ENCODE results near the gene RBBP4.
"Not testable (repeated sequence)": the region's sequence is repeated elsewhere in the genome, so short reads cannot be mapped to it uniquely, and the experiment has no call there.

The RBBP4 gene

DNA sequence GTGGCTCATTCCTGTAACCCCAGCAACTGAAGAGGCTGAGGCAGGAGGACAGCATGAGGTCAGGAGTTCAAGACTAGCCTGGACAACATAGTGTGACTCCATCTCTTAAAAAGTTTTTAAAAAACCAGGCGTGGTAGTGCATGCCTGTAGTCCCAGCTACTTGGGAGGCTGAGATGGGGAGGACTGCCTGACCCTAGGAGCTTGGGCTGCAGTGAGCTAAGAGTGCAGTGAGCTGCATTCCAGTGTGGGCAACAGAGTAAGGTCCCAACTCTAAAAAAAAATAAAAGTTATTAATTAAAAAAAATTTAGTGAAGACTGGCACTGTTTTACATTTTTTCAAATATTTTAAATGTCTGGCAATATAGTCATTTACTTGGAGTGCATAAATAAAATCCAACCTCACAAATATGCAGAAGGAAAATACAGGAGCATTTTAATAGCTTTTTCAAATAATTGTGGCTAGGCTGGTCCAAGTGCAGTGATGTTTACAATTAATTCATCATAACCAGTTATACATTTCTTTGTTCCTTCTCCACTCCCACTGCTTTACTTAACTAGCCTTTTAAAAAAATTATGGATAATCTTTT is 11.4 kb upstream of the RBBP4 start:
- no peak for DNase-seq (ENCODE audit: low spot score)

- not testable (repeated sequence) for DNase-seq (ENCODE audit: low spot score)
Measured at GRCh38 chr1:32642292-32642827, 8.6 kb upstream of the RBBP4 start.

GRCh38 chr1:32644426-32644825 is 6.6 kb upstream of the RBBP4 start:
- DNase-seq (ENCODE audit: low spot score): no peak

GRCh38 chr1:32647308-32648134 is 3.5 kb upstream of the RBBP4 start:
- no peak for DNase-seq (ENCODE audit: low spot score)

GRCh38 chr1:32650248-32650751 is 708 bp upstream of the RBBP4 start, which contains the start of gene ZBTB8OS:
Gene ZBTB8OS (minus strand): TSS chr1:32650550. CDS start chr1:32650529, 21 bp downstream.
- peak; percentile 98 for DNase-seq (ENCODE audit: low spot score)

- no peak for DNase-seq (ENCODE audit: low spot score)
Measured at GRCh38 chr1:32651461-32652073, 559 bp downstream of the RBBP4 start.

- DNase-seq (ENCODE audit: low spot score): no peak
Measured at GRCh38 chr1:32652244-32652962, 1.4 kb downstream of the RBBP4 start.

DNA sequence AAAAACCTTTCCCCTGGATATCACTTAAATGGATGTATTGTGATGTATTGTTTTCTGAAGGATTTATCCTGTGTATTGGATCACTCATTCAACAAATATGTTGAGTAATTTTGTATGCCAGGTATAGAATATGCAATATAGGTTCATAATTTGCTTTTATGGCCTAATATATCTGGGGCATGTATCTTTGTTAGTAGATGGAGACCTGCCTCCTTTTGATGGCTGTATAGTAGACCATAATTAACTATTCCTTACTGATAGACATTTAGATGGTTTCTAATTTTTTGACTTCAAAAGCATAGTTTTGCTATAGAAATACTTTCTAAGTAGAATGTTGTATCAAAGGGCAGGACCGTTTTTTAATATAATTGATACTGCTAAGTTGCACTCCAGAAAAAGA is 8.6 kb downstream of the RBBP4 start:
- no peak for DNase-seq (ENCODE audit: low spot score)

DNA sequence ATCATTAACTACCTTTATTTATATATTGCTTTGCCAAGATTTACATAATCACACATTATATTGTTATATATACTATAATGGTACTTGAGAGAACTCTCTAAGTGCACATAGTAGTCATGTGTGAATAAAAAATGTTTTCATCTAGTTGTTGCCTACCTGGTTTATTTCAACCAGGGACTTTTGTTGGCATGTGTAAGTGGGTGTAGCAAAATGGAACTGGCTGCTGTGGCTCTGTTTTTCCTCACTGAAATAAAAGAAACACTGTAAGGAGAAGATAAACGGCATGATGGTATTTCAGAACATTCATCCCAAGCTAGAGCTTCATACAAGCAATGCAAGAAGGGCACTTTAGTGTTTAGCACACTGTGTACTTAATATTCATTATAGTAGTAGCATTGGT is 14.9 kb downstream of the RBBP4 start:
- DNase-seq (ENCODE audit: low spot score): no peak

DNA sequence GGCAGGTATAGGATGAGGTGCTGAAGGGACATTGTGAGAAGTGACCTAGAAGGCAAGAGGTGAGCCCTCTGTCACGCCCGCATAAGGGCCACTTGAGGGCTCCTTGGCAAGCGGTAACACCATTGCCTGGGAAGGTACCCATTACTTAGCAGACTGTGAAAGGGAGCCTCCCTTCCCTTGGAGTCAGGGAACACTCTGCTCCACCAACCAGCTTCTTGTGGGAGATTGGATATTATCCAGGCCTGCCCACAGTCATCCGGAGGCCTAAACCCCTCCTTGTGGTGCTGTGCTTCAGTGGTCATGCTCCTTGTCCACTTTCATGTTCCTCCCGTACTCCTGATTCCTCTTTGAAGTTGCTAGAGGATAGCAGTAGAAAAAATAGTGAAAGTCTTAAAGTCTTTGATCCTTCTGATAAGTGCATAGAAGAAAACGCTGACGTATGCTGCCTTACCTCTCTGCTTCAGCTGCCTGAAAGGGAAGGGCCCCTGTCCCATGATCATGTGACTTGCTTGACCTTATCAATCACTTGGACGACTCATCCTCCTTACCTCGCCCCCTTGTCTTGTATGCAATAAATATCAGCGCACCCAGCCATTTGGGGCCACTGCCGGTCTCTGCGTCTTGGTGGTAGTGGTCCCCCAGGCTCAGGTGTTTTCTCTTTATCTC is 16.0 kb downstream of the RBBP4 start:
- DNase-seq (ENCODE audit: low spot score): no peak

GRCh38 chr1:32668716-32669115 is 17.7 kb downstream of the RBBP4 start:
- DNase-seq (ENCODE audit: low spot score): not testable (repeated sequence)

DNA sequence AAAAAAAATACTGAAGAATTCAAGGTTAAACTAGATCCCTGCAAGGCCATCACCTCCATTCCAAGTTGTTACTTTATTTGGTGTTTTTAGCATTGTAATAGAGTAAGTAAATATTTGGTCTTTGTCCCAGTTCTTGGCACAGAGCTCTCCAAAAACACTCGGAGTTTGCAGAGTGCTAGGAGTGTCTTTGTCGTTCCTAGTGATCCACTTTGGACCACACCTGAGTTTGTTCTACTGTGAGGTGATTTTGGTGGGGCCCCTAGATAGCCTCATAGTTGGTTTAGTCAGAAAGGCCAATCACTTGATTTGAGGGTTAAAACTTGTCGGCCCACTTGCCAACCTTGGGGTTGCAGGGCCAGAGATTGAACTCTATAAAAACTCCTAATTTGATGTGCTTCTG is 25.9 kb downstream of the RBBP4 start:
- no peak for DNase-seq (ENCODE audit: low spot score)

DNA sequence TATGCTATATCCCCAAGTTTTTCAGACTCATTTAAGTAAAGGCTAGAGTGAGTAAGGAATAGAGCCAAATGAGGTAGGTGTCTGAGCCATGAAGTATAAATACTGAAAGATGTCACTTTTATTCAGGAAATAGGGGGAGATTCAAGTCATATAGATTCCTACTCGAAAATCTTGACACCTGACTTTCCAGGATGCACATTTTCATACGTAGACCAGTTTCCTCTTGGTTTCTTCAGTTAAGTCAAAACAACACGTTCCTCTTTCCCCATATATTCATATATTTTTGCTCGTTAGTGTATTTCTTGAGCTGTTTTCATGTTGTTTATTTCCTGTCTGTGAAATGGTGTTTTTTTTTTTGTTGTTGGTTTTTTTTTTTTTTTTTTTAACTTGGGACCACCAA is 29.0 kb downstream of the RBBP4 start:
- DNase-seq (ENCODE audit: low spot score): not testable (repeated sequence)

DNA sequence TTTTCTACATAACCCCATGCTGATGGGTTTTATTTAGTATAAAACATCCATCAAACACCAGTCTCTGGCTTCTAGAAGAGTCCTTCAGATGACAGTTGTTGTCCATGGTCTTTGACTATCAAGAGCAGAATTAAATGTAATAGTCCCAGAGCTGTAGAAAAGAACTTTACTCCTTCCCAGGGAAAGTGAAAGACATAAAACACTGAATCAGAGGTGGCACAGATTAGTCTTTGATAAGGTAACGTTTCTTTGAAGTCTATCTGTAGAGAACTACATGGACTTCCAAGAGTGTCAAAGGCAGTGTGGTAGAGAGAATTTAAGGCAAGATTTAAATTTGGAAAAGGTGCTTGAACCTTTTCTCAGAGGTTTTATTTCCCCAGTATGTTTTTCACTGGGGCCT is 29.6 kb downstream of the RBBP4 start:
- DNase-seq (ENCODE audit: low spot score): no peak

GRCh38 chr1:32681509-32681908 is 30.5 kb downstream of the RBBP4 start:
- DNase-seq (ENCODE audit: low spot score): no peak

DNA sequence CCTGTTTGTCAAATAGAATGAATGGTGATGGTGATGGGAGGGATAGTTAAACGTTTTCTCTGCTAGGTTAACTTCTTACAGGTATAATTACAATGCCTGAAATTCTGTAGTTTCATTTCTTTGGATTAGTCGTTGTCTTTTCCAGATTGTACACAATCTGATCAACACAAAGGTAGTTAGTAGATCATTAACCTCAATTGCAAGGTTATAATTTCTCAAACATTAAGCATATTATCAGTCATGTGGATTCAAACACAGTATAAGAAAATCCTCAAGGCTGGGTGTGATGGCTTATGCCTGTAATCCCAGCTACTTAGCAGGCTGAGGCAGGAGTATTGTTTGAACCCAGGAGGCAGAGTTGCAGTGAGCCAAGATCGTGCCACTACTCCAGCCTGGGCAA is 31.0 kb downstream of the RBBP4 start:
- DNase-seq (ENCODE audit: low spot score): no peak

GRCh38 chr1:32683397-32683796 is 32.4 kb downstream of the RBBP4 start:
- DNase-seq (ENCODE audit: low spot score): no peak

- no peak for DNase-seq (ENCODE audit: low spot score)
Measured at GRCh38 chr1:32684167-32684811, 33.3 kb downstream of the RBBP4 start.

- DNase-seq (ENCODE audit: low spot score): no peak
Measured at GRCh38 chr1:32685498-32685897, 34.5 kb downstream of the RBBP4 start.

DNA sequence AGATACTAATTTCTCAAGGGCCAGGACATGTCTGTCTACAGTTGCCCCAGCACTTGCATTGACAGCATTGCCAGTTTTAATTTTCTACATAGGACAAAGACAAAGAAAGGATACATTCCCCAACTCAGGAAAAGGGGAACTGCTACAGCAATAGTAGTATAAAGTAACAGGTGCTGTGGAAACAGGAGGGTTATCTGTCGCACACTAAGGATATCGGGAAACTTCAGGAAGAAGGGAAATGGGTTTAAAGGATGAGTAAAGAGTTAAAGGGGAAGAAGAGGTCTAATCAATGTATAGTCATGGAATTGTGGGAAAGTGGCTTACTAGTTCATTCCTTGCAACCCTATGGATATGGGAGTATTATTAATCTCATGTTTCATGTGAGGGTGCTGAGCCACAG is 35.4 kb downstream of the RBBP4 start:
- DNase-seq (ENCODE audit: low spot score): no peak
